Measurements from ENCODE around the gene COL27A1. TPM values are rescaled to one million over a fixed set of nuclear protein-coding genes. Genes with fewer than 3 reads are reported as not detected.

COL27A1 gene
- total and polyA plus RNA-seq, 9 of the 15 experiments (the other 6 are each of a cell fraction or from before 2014, with no cell fraction given) = 0.07 TPM; not detected in 8

GRCh38 chr9:114278881-114279570 lies 123.7 kb downstream of the COL27A1 start:
- H3K4me2 ChIP-seq (ENCODE audit: insufficient read depth, low read length) = no peak overlapping the region

More at GRCh38 chr9:114278881-114279570, 123.7 kb downstream of the COL27A1 start:
- no peak overlapping the region for H3K9ac ChIP-seq (ENCODE audit: insufficient read depth in 1 of 2, low read depth in 2 of 2, low read length in 2 of 2)
- BruUV-seq (replicated peaks) = no TSS peak
- in situ Hi-C loops (cut with MboI) = no loop called here
- H3K27me3 ChIP-seq (ENCODE audit: control insufficient read depth in 2 of 2, insufficient read depth in 2 of 2, low read length in 2 of 2) = peaks cover 18 to 61% of the 10 kb centered on the region in 2 experiments
- H2AFZ ChIP-seq (ENCODE audit: low read depth, low read length) = no peak overlapping the region
- under 1% methylated on average over 14 of the region's 14 CpGs for WGBS (ENCODE audit: insufficient coverage, low coverage, missing lambda C conversion rate)
- intact Hi-C loops (cut with micrococcal nuclease) = no loop called here
- no peak overlapping the region for H3K27ac ChIP-seq (ENCODE audit: extremely low read depth, low read depth, low read length)
- no peaks in the 10 kb centered on the region for H3K79me2 ChIP-seq (ENCODE audit: control insufficient read depth, insufficient read depth, low read length)
- no peaks in the 10 kb centered on the region for H3K4me1 ChIP-seq (replicated peaks in 1 of 2; ENCODE audit: control insufficient read depth in 2 of 2, insufficient read depth in 2 of 2, low read length in 2 of 2)
- POLR2A ChIA-PET = no interaction called here
- FAIRE-seq = no peak
- no peak for TF ChIP-seq LARP7 (IDR thresholded peaks at IDR 0.05)
- TF ChIP-seq CHD1 (IDR thresholded peaks at IDR 0.05; ENCODE audit: low read length) = no peak
- no peak for TF ChIP-seq TAF15 (IDR thresholded peaks at IDR 0.05; ENCODE audit: low read depth, low read length)
- no peak for TF ChIP-seq RUNX1 (IDR thresholded peaks at IDR 0.05; ENCODE audit: low read depth)
- no peak for TF ChIP-seq EGR1 (conservative IDR thresholded peaks at IDR 0.05)
- no peak for TF ChIP-seq TARDBP (IDR thresholded peaks at IDR 0.05)
- TF ChIP-seq, protein P1, sequence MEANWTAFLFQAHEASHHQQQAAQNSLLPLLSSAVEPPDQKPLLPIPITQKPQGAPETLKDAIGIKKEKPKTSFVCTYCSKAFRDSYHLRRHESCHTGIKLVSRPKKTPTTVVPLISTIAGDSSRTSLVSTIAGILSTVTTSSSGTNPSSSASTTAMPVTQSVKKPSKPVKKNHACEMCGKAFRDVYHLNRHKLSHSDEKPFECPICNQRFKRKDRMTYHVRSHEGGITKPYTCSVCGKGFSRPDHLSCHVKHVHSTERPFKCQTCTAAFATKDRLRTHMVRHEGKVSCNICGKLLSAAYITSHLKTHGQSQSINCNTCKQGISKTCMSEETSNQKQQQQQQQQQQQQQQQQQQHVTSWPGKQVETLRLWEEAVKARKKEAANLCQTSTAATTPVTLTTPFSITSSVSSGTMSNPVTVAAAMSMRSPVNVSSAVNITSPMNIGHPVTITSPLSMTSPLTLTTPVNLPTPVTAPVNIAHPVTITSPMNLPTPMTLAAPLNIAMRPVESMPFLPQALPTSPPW (CRISPR knock-in tag; IDR thresholded peaks at IDR 0.05) = no peak
- TF ChIP-seq, protein P2, sequence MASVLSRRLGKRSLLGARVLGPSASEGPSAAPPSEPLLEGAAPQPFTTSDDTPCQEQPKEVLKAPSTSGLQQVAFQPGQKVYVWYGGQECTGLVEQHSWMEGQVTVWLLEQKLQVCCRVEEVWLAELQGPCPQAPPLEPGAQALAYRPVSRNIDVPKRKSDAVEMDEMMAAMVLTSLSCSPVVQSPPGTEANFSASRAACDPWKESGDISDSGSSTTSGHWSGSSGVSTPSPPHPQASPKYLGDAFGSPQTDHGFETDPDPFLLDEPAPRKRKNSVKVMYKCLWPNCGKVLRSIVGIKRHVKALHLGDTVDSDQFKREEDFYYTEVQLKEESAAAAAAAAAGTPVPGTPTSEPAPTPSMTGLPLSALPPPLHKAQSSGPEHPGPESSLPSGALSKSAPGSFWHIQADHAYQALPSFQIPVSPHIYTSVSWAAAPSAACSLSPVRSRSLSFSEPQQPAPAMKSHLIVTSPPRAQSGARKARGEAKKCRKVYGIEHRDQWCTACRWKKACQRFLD (CRISPR knock-in tag; IDR thresholded peaks at IDR 0.05) = no peak
- TF ChIP-seq, protein P3, sequence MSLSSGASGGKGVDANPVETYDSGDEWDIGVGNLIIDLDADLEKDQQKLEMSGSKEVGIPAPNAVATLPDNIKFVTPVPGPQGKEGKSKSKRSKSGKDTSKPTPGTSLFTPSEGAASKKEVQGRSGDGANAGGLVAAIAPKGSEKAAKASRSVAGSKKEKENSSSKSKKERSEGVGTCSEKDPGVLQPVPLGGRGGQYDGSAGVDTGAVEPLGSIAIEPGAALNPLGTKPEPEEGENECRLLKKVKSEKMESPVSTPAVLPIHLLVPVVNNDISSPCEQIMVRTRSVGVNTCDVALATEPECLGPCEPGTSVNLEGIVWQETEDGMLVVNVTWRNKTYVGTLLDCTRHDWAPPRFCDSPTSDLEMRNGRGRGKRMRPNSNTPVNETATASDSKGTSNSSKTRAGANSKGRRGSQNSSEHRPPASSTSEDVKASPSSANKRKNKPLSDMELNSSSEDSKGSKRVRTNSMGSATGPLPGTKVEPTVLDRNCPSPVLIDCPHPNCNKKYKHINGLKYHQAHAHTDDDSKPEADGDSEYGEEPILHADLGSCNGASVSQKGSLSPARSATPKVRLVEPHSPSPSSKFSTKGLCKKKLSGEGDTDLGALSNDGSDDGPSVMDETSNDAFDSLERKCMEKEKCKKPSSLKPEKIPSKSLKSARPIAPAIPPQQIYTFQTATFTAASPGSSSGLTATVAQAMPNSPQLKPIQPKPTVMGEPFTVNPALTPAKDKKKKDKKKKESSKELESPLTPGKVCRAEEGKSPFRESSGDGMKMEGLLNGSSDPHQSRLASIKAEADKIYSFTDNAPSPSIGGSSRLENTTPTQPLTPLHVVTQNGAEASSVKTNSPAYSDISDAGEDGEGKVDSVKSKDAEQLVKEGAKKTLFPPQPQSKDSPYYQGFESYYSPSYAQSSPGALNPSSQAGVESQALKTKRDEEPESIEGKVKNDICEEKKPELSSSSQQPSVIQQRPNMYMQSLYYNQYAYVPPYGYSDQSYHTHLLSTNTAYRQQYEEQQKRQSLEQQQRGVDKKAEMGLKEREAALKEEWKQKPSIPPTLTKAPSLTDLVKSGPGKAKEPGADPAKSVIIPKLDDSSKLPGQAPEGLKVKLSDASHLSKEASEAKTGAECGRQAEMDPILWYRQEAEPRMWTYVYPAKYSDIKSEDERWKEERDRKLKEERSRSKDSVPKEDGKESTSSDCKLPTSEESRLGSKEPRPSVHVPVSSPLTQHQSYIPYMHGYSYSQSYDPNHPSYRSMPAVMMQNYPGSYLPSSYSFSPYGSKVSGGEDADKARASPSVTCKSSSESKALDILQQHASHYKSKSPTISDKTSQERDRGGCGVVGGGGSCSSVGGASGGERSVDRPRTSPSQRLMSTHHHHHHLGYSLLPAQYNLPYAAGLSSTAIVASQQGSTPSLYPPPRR (CRISPR knock-in tag; IDR thresholded peaks at IDR 0.05; ENCODE audit: borderline replicate concordance) = no peak
- no peak for TF ChIP-seq BRCA1 (IDR thresholded peaks at IDR 0.05)
- TF ChIP-seq BRCA1 (CRISPR knock-in tag; IDR thresholded peaks at IDR 0.05) = no peak
- no peak for TF ChIP-seq XRCC4 (IDR thresholded peaks at IDR 0.05; ENCODE audit: extremely low read depth, insufficient read depth, insufficient read length)
- TF ChIP-seq FUS (optimal IDR thresholded peaks at IDR 0.05; ENCODE audit: low read depth, low read length) = no peak
- TF ChIP-seq WHSC1 (IDR thresholded peaks at IDR 0.05; ENCODE audit: low read length) = no peak
- TF ChIP-seq SMARCA4 (IDR thresholded peaks at IDR 0.05) = no peak
- no peaks in the 10 kb centered on the region for H3K9me1 ChIP-seq (ENCODE audit: control insufficient read depth, insufficient read depth, low read length)
- ATAC-seq = no peak
- H3K36me3 ChIP-seq (ENCODE audit: control insufficient read depth, insufficient read depth, low read length) = no peaks in the 10 kb centered on the region
- H4K20me1 ChIP-seq (replicated peaks; ENCODE audit: control insufficient read depth, insufficient read depth, low read length) = peaks cover 17% of the 10 kb centered on the region
- CTCF ChIA-PET (ENCODE audit: low intra/inter-chr PET ratio) = interaction anchor here (0.6 kb wide), 1 partner anchor 40 kb away, joined by 3 read pairs; no protein-coding TSS in a partner anchor
- no peak overlapping the region for H3K4me3 ChIP-seq
- H3K9me3 ChIP-seq (replicated peaks; ENCODE audit: control insufficient read depth, insufficient read depth, low read depth, low read length) = no peaks in the 10 kb centered on the region
- DNase-seq (ENCODE audit: extremely low read depth in 1 of 4, low spot score in 3 of 4) = no peak

Measured in K562 (cell line).